OCI-LY3 (cell line): Measurements from ENCODE around the gene HRH3.

Source experiments
- H2AFZ ChIP-seq: fragments of 200-600, 300-600 bp; shearing (Covaris generic); 2 replicates; pipeline ENCODE4 v1.6.0; 2014; ENCODE audit warnings: antibody characterized with exemption, low read depth, low read length
- H3K27ac ChIP-seq: fragments of 200-600, 300-600 bp; sonication (generic); 2 replicates; pipeline ENCODE4 v1.5.1; 2014; ENCODE audit warnings: mild to moderate bottlenecking, low read length, moderate library complexity, mixed read lengths
- H3K27me3 ChIP-seq: fragments of 200-600, 300-600 bp; sonication (generic); 2 replicates; pipeline ENCODE4 v1.6.1; 2014; ENCODE audit warnings: low read depth, low read length, mixed read lengths
- H3K36me3 ChIP-seq: fragments of 200-600, 300-600 bp; sonication (generic); replicated peaks from 2 replicates; pipeline ENCODE3; 2014; ENCODE audit warnings: low read depth, low read length, mixed read lengths
- H3K4me1 ChIP-seq: fragments of 300-600, 200-600 bp; sonication (generic); 2 replicates; pipeline ENCODE4 v1.6.1; 2014; ENCODE audit warnings: low read length, mixed read lengths
- H3K4me2 ChIP-seq: fragments of 200-600, 300-600 bp; sonication (generic); 2 replicates; pipeline ENCODE4 v1.6.1; 2014; ENCODE audit warnings: low read length, mixed read lengths
- H3K4me3 ChIP-seq: fragments of 300-600, 200-600 bp; sonication (generic); 2 replicates; pipeline ENCODE4 v1.5.1; 2014; ENCODE audit warnings: antibody characterized with exemption, mild to moderate bottlenecking, low read length, moderate library complexity
- H3K79me2 ChIP-seq: fragments of 300-600, 200-600 bp; shearing (Covaris generic); 2 replicates; pipeline ENCODE4 v1.6.1; 2014; ENCODE audit warnings: mild to moderate bottlenecking, low read length, mixed read lengths
- H3K9ac ChIP-seq: fragments of 300-600, 200-600 bp; shearing (Covaris generic); 2 replicates; pipeline ENCODE4 v1.6.0; 2014; ENCODE audit warnings: mild to moderate bottlenecking, low read length, moderate library complexity
- H3K9me3 ChIP-seq: fragments of 200-600, 300-600 bp; shearing (Covaris generic); 2 replicates; pipeline ENCODE4 v1.6.1; 2014; ENCODE audit warnings: low read length, mixed read lengths; ENCODE audit not compliant: insufficient read depth
- H4K20me1 ChIP-seq: fragments of 200-600, 300-600 bp; sonication (generic); 2 replicates; pipeline ENCODE4 v1.6.1; 2016; ENCODE audit warnings: low read length, mixed read lengths; ENCODE audit not compliant: insufficient read depth
- EZH2phosphoT487 ChIP-seq: fragments of 200-600 bp; shearing (Covaris generic); IDR thresholded peaks from 2 replicates; pipeline ENCODE4 v1.6.1; 2018; ENCODE audit warnings: antibody characterized with exemption, mixed run types, low read depth
- TF ChIP-seq, protein P1 (sequence below): fragments of 200-600, 300-600 bp; sonication (generic); IDR thresholded peaks from 2 replicates; pipeline ENCODE4 v1.5.1; 2014; ENCODE audit warnings: antibody characterized with exemption, low read length, low read depth

HRH3 gene

DNA sequence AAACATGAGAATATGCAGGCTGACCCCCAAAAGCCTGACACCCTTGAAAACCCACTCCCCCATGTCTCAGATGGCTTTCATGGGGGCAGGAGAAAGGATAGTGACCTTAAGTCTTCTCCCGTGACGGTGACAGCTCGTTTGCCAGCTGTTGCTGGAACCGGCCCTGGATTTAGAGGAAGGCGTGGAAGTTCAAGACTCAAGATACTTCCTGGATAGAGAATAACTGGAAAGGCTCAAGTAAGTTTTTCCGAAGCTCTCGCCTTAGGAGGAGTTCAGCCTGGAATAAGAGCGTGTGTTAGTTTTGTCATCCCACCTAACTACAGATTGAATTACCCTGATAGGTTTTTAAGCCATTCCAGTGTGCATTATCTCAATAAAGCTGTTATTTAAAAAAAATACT, 48.8 kb downstream of the HRH3 start:
- TF ChIP-seq, protein P1, sequence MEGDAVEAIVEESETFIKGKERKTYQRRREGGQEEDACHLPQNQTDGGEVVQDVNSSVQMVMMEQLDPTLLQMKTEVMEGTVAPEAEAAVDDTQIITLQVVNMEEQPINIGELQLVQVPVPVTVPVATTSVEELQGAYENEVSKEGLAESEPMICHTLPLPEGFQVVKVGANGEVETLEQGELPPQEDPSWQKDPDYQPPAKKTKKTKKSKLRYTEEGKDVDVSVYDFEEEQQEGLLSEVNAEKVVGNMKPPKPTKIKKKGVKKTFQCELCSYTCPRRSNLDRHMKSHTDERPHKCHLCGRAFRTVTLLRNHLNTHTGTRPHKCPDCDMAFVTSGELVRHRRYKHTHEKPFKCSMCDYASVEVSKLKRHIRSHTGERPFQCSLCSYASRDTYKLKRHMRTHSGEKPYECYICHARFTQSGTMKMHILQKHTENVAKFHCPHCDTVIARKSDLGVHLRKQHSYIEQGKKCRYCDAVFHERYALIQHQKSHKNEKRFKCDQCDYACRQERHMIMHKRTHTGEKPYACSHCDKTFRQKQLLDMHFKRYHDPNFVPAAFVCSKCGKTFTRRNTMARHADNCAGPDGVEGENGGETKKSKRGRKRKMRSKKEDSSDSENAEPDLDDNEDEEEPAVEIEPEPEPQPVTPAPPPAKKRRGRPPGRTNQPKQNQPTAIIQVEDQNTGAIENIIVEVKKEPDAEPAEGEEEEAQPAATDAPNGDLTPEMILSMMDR, result no peak
- no peak for TF ChIP-seq EZH2phosphoT487
- Histone ChIP-seq H3K27ac (no peak overlapping the region), H3K36me3 (no peaks in the 10 kb centered on the region)

GRCh38 chr20:62170536-62170935, 49.5 kb downstream of the HRH3 start:
- H3K9me3 ChIP-seq, result no peaks in the 10 kb centered on the region
- no peak overlapping the region for H3K27ac ChIP-seq
- H3K4me2 ChIP-seq, result no peak overlapping the region
- no peak for TF ChIP-seq EZH2phosphoT487
- TF ChIP-seq, protein P1, result no peak
- H3K79me2 ChIP-seq, result no peaks in the 10 kb centered on the region
- no peak overlapping the region for H3K4me3 ChIP-seq
- no peaks in the 10 kb centered on the region for H3K4me1 ChIP-seq
- H3K27me3 ChIP-seq, result no peaks in the 10 kb centered on the region
- H4K20me1 ChIP-seq, result no peaks in the 10 kb centered on the region
- no peak overlapping the region for H2AFZ ChIP-seq
- no peak overlapping the region for H3K9ac ChIP-seq
- no peaks in the 10 kb centered on the region for H3K36me3 ChIP-seq

More for the DNA sequence above, 48.8 kb downstream of the HRH3 start:
- no peaks in the 10 kb centered on the region for H3K4me1 ChIP-seq
- H3K27me3 ChIP-seq, result no peaks in the 10 kb centered on the region
- no peak overlapping the region for H3K9ac ChIP-seq
- no peaks in the 10 kb centered on the region for H3K79me2 ChIP-seq
- H3K9me3 ChIP-seq, result no peaks in the 10 kb centered on the region
- H3K4me3 ChIP-seq, result no peak overlapping the region
- H2AFZ ChIP-seq, result no peak overlapping the region
- H3K4me2 ChIP-seq, result no peak overlapping the region
- no peaks in the 10 kb centered on the region for H4K20me1 ChIP-seq

GRCh38 chr20:62168890-62169435, 51.1 kb downstream of the HRH3 start:
- no peaks in the 10 kb centered on the region for H3K27me3 ChIP-seq
- no peak overlapping the region for H3K4me2 ChIP-seq
- TF ChIP-seq, protein P1, result no peak
- TF ChIP-seq EZH2phosphoT487, result no peak
- H2AFZ ChIP-seq, result no peak overlapping the region
- no peak overlapping the region for H3K4me3 ChIP-seq
- H3K4me1 ChIP-seq, result no peaks in the 10 kb centered on the region
- H3K9ac ChIP-seq, result no peak overlapping the region
- H4K20me1 ChIP-seq, result no peaks in the 10 kb centered on the region
- no peaks in the 10 kb centered on the region for H3K36me3 ChIP-seq
- H3K27ac ChIP-seq, result no peak overlapping the region
- no peaks in the 10 kb centered on the region for H3K79me2 ChIP-seq
- H3K9me3 ChIP-seq, result no peaks in the 10 kb centered on the region

DNA sequence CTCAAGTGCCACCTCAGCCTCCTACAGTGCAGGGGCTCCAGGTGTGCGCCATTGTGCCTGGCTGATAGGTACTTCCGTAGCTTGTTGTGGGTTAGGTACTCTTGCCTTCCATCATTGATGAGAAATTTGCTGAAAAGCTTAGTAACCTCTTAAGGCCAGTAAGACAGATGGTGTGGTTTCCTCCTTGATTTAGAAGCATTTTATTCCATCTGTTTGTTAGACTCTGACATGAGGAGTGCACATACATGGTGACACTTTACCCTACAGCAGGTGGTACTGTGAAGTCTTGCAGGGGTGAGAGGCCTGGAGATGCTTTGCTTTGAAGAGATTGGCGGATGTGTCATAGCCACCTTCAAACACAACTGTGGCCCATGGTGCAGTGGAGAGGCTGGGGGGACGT, 52.0 kb downstream of the HRH3 start:
- H3K36me3 ChIP-seq, result no peaks in the 10 kb centered on the region
- no peaks in the 10 kb centered on the region for H3K9me3 ChIP-seq
- TF ChIP-seq, protein P1, result no peak
- TF ChIP-seq EZH2phosphoT487, result no peak
- H4K20me1 ChIP-seq, result no peaks in the 10 kb centered on the region
- H3K4me3 ChIP-seq, result no peak overlapping the region
- no peak overlapping the region for H3K4me2 ChIP-seq
- H2AFZ ChIP-seq, result no peak overlapping the region
- no peak overlapping the region for H3K27ac ChIP-seq
- H3K27me3 ChIP-seq, result no peaks in the 10 kb centered on the region
- no peak overlapping the region for H3K9ac ChIP-seq
- no peaks in the 10 kb centered on the region for H3K79me2 ChIP-seq
- no peaks in the 10 kb centered on the region for H3K4me1 ChIP-seq
